Measurements from ENCODE around the gene ARHGAP42.

DNA sequence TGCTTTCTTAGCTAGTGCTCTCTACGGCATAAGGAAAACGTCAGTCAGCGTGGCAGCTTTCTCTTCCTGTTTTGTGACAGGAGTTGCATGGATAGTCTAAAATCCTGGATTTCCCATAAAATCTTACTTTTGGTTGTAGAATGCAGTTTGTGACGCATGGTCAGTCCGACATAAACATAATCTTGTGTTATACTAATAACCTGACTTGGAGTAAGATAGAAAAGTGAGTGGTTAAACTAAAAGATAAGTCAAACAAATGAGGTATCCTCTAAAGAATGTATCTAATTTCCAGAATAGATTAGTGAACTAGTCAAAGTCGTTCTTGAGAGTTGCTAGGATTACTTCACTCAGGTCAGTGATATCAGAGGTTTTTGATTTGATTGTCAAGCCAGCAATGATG, 285.0 kb downstream of the ARHGAP42 start:
- TF ChIP-seq, protein P1, sequence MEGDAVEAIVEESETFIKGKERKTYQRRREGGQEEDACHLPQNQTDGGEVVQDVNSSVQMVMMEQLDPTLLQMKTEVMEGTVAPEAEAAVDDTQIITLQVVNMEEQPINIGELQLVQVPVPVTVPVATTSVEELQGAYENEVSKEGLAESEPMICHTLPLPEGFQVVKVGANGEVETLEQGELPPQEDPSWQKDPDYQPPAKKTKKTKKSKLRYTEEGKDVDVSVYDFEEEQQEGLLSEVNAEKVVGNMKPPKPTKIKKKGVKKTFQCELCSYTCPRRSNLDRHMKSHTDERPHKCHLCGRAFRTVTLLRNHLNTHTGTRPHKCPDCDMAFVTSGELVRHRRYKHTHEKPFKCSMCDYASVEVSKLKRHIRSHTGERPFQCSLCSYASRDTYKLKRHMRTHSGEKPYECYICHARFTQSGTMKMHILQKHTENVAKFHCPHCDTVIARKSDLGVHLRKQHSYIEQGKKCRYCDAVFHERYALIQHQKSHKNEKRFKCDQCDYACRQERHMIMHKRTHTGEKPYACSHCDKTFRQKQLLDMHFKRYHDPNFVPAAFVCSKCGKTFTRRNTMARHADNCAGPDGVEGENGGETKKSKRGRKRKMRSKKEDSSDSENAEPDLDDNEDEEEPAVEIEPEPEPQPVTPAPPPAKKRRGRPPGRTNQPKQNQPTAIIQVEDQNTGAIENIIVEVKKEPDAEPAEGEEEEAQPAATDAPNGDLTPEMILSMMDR (IDR thresholded peaks at IDR 0.05; ENCODE audit: low read length): no peak
- TF ChIP-seq EZH2 (IDR thresholded peaks at IDR 0.05; ENCODE audit: borderline replicate concordance, low read length): no peak

Measured in OCI-LY1 (cell line).